ENCODE measurements around the gene SPTB. TPM values are rescaled to one million over a fixed set of nuclear protein-coding genes. Genes with fewer than 3 reads are reported as not detected.

Gene SPTB
- total RNA-seq, 1 donor from 2014 or later: not detected

- no peak for DNase-seq
- Mint-ChIP-seq H3K9me3 (no peaks in the 10 kb centered on the region), H3K36me3 (ENCODE audit: low read depth) (no peaks in the 10 kb centered on the region), H3K4me1 (peaks cover 41% of the 10 kb centered on the region), H3K27me3 (peaks cover 17% of the 10 kb centered on the region), H3K27ac (no peak overlapping the region), H3K4me3 (peak overlapping the region; percentile 37)
- intact Hi-C loops (cut with micrococcal nuclease): loop anchor here (1.0 to 10.0 kb wide), 4 partner anchors 93 to 419 kb away; partner anchors contain the start of gene FNTB
Measured at GRCh38 chr14:64763801-64764621, 115.7 kb downstream of the SPTB start.

- H3K4me3 Mint-ChIP-seq: no peak overlapping the region
- H3K4me1 Mint-ChIP-seq: peaks cover 41% of the 10 kb centered on the region
- peaks cover 17% of the 10 kb centered on the region for H3K27me3 Mint-ChIP-seq
- no peak for DNase-seq
- no peak overlapping the region for H3K27ac Mint-ChIP-seq
- no peaks in the 10 kb centered on the region for H3K36me3 Mint-ChIP-seq (ENCODE audit: low read depth)
- no peaks in the 10 kb centered on the region for H3K9me3 Mint-ChIP-seq
- intact Hi-C loops (cut with micrococcal nuclease): loop anchor here (5.0 to 10.0 kb wide), 3 partner anchors 129 to 418 kb away; partner anchors contain the start of gene FNTB
Measured at GRCh38 chr14:64763085-64763782, 116.5 kb downstream of the SPTB start.

DNA sequence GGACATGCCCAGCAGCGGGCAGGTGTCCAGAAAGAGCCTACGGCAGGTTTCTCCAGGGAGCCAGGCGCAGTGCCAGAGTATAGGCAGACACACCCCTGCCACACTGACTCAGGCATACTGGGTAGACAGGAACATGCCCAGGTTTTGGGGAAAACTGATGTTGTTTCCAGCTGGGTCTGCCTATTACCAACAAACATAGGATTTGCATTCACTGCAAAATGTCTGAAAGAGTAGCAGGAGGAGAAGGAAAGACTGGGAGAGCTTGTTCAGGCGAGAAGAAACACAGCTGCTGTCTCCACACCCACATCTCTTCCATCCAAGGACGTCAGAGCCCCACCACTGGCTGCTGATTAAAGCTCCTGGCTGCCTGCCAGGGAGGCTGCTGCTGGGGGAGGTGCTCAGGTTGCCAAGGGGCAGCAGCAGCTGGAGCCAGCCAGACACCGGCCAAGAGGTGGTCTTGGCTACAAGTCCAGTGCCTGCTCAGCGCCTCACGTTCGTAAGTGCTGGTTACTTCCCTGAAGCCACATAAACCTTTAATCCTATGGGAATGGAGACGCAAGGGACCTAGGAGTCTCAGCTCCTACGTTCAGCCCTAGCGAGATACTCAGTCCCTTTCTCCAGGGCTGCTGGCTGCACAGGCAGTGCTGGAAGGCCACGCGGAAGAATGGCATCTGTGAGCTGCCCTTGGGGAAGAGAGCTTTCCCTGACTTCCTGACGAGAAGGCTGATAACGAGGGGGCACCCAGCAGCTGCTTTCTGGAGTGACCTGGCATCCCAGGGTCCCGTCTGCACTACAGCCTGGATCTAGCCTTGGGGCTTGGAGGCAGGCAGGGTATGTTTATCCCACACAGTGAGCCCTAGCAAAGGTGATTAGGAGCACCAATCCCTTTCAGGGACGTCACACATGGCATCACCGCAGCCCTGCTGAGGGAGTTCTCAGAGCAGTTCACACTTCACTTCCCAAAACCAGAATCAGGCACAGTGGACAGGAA lies 117.4 kb downstream of the SPTB start:
- Mint-ChIP-seq H3K4me3 (no peak overlapping the region), H3K4me1 (peaks cover 41% of the 10 kb centered on the region), H3K27ac (no peak overlapping the region), H3K27me3 (peaks cover 18% of the 10 kb centered on the region), H3K9me3 (no peaks in the 10 kb centered on the region), H3K36me3 (ENCODE audit: low read depth) (no peaks in the 10 kb centered on the region)
- peak; percentile 72 for DNase-seq
- intact Hi-C loops (cut with micrococcal nuclease): loop anchor here (5.0 to 10.0 kb wide), 3 partner anchors 130 to 418 kb away; partner anchors contain the start of gene FNTB

GRCh38 chr14:64761441-64762043 lies 118.2 kb downstream of the SPTB start:
- intact Hi-C loops (cut with micrococcal nuclease): loop anchor here (5.0 to 10.0 kb wide), 3 partner anchors 131 to 417 kb away; partner anchors contain the start of gene FNTB
- peaks cover 21% of the 10 kb centered on the region for H3K27me3 Mint-ChIP-seq
- H3K9me3 Mint-ChIP-seq: no peaks in the 10 kb centered on the region
- no peak overlapping the region for H3K27ac Mint-ChIP-seq
- H3K4me1 Mint-ChIP-seq: peaks cover 41% of the 10 kb centered on the region
- H3K4me3 Mint-ChIP-seq: no peak overlapping the region
- no peak for DNase-seq
- no peaks in the 10 kb centered on the region for H3K36me3 Mint-ChIP-seq (ENCODE audit: low read depth)

GRCh38 chr14:64760916-64761315 lies 118.8 kb downstream of the SPTB start:
- intact Hi-C loops (cut with micrococcal nuclease): loop anchor here (5.0 to 10.0 kb wide), 3 partner anchors 131 to 416 kb away; partner anchors contain the start of gene FNTB
- DNase-seq: no peak
- H3K4me3 Mint-ChIP-seq: no peak overlapping the region
- no peaks in the 10 kb centered on the region for H3K36me3 Mint-ChIP-seq (ENCODE audit: low read depth)
- H3K27ac Mint-ChIP-seq: no peak overlapping the region
- H3K4me1 Mint-ChIP-seq: peaks cover 41% of the 10 kb centered on the region
- H3K27me3 Mint-ChIP-seq: peaks cover 21% of the 10 kb centered on the region
- H3K9me3 Mint-ChIP-seq: no peaks in the 10 kb centered on the region

- H3K4me1 Mint-ChIP-seq: peaks cover 43% of the 10 kb centered on the region
- H3K4me3 Mint-ChIP-seq: no peak overlapping the region
- no peak overlapping the region for H3K27ac Mint-ChIP-seq
- H3K36me3 Mint-ChIP-seq (ENCODE audit: low read depth): no peaks in the 10 kb centered on the region
- peaks cover 26% of the 10 kb centered on the region for H3K27me3 Mint-ChIP-seq
- peak; percentile 90 for DNase-seq
- H3K9me3 Mint-ChIP-seq: no peaks in the 10 kb centered on the region
- intact Hi-C loops (cut with micrococcal nuclease): loop anchor here (5.0 to 10.0 kb wide), 3 partner anchors 132 to 415 kb away; partner anchors contain the start of gene FNTB
Measured at GRCh38 chr14:64760146-64760755, 119.5 kb downstream of the SPTB start.

GRCh38 chr14:64759555-64759938 lies 120.2 kb downstream of the SPTB start:
- no peaks in the 10 kb centered on the region for H3K9me3 Mint-ChIP-seq
- H3K27ac Mint-ChIP-seq: no peak overlapping the region
- intact Hi-C loops (cut with micrococcal nuclease): no loop called here
- H3K4me1 Mint-ChIP-seq: peaks cover 40% of the 10 kb centered on the region
- DNase-seq: no peak
- H3K4me3 Mint-ChIP-seq: no peak overlapping the region
- peaks cover 26% of the 10 kb centered on the region for H3K27me3 Mint-ChIP-seq
- no peaks in the 10 kb centered on the region for H3K36me3 Mint-ChIP-seq (ENCODE audit: low read depth)

GRCh38 chr14:64758691-64759554 lies 120.8 kb downstream of the SPTB start:
- peaks cover 36% of the 10 kb centered on the region for H3K4me1 Mint-ChIP-seq
- intact Hi-C loops (cut with micrococcal nuclease): no loop called here

GRCh38 chr14:64758025-64758521 lies 121.6 kb downstream of the SPTB start:
- H3K27ac Mint-ChIP-seq: no peak overlapping the region
- intact Hi-C loops (cut with micrococcal nuclease): no loop called here
- no peak overlapping the region for H3K4me3 Mint-ChIP-seq
- no peak for DNase-seq
- no peaks in the 10 kb centered on the region for H3K9me3 Mint-ChIP-seq
- H3K4me1 Mint-ChIP-seq: peaks cover 30% of the 10 kb centered on the region
- H3K27me3 Mint-ChIP-seq: peaks cover 26% of the 10 kb centered on the region
- no peaks in the 10 kb centered on the region for H3K36me3 Mint-ChIP-seq (ENCODE audit: low read depth)

More at GRCh38 chr14:64758691-64759554, 120.8 kb downstream of the SPTB start:
- DNase-seq: no peak
- no peak overlapping the region for H3K27ac Mint-ChIP-seq
- H3K36me3 Mint-ChIP-seq (ENCODE audit: low read depth): no peaks in the 10 kb centered on the region
- H3K9me3 Mint-ChIP-seq: no peaks in the 10 kb centered on the region
- H3K27me3 Mint-ChIP-seq: peaks cover 26% of the 10 kb centered on the region
- no peak overlapping the region for H3K4me3 Mint-ChIP-seq

GRCh38 chr14:64757601-64758000 lies 122.1 kb downstream of the SPTB start:
- H3K4me1 Mint-ChIP-seq: peaks cover 28% of the 10 kb centered on the region
- intact Hi-C loops (cut with micrococcal nuclease): no loop called here
- H3K27ac Mint-ChIP-seq: no peak overlapping the region
- peaks cover 26% of the 10 kb centered on the region for H3K27me3 Mint-ChIP-seq
- DNase-seq: no peak
- H3K4me3 Mint-ChIP-seq: no peak overlapping the region
- no peaks in the 10 kb centered on the region for H3K9me3 Mint-ChIP-seq
- no peaks in the 10 kb centered on the region for H3K36me3 Mint-ChIP-seq (ENCODE audit: low read depth)

DNA sequence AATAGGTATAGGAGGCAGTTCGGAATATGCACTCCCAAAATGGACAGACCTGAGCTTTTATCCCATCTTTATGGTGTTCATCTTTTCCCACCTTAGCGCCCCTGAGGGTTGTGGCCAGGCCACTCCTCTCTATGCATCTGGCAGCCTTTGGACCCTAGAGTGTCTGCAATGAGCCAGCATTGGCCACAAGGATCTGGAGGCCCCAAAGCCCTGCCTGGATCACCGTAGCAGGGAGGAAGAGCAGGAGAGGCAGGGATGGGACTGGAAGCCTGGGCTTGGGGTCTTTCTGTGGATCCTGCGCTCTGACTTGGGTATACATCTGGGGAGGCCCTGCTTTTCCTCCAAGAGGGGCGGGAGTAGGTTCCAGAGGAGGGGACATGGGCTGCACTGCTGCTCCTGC lies 123.0 kb downstream of the SPTB start:
- H3K9me3 Mint-ChIP-seq: no peaks in the 10 kb centered on the region
- H3K4me1 Mint-ChIP-seq: peaks cover 22% of the 10 kb centered on the region
- DNase-seq: no peak
- H3K27ac Mint-ChIP-seq: no peak overlapping the region
- intact Hi-C loops (cut with micrococcal nuclease): no loop called here
- H3K27me3 Mint-ChIP-seq: peaks cover 22% of the 10 kb centered on the region
- no peak overlapping the region for H3K4me3 Mint-ChIP-seq
- no peaks in the 10 kb centered on the region for H3K36me3 Mint-ChIP-seq (ENCODE audit: low read depth)

GRCh38 chr14:64755781-64756221 lies 123.9 kb downstream of the SPTB start:
- Mint-ChIP-seq H3K27ac (no peak overlapping the region), H3K9me3 (no peaks in the 10 kb centered on the region), H3K4me1 (peaks cover 17% of the 10 kb centered on the region), H3K36me3 (ENCODE audit: low read depth) (no peaks in the 10 kb centered on the region), H3K4me3 (no peak overlapping the region), H3K27me3 (peaks cover 14% of the 10 kb centered on the region)
- intact Hi-C loops (cut with micrococcal nuclease): no loop called here
- peak; percentile 75 for DNase-seq
